Activated T-cell treated with anti-CD3 and anti-CD28 coated beads, Interleukin-2, amount 50 U/mL, for 72 hours (primary cell): Measurements from ENCODE around the gene KDM3A. TPM values are rescaled to one million over a fixed set of nuclear protein-coding genes. Genes with fewer than 3 reads are reported as not detected.

Source experiments
- ATAC-seq, 2 donors: fragments of 150-1000 bp; cut with Tn5 transposase; replicated peaks in 1 of 2; 2 replicates each; pipeline ENCODE4 v1.10.0; 2021; ENCODE audit warnings: moderate library complexity in 2 of 2, mild to moderate bottlenecking in 1 of 2
- DNase-seq, 2 donors: peaks; one replicate each; pipeline ENCODE4 v3.0.0; 2021 to 2022; ENCODE audit warnings: mixed read lengths in 1 of 2
- H3K27ac Mint-ChIP-seq: one replicate; pipeline ENCODE4 v1.8.0; 2022; ENCODE audit warnings: mild to moderate bottlenecking, moderate library complexity, mixed read lengths
- H3K27me3 Mint-ChIP-seq: one replicate; pipeline ENCODE4 v1.8.0; 2022; ENCODE audit warnings: low read depth, mixed read lengths
- H3K36me3 Mint-ChIP-seq, 2 donors: one replicate each; pipeline ENCODE4 v1.8.0; 2022; ENCODE audit warnings: mixed read lengths in 2 of 2, mild to moderate bottlenecking in 1 of 2; ENCODE audit not compliant: insufficient read depth in 2 of 2
- H3K4me1 Mint-ChIP-seq: one replicate; pipeline ENCODE4 v1.8.0; 2022; ENCODE audit warnings: low read depth, mixed read lengths
- H3K4me3 Mint-ChIP-seq, 2 donors: one replicate each; pipeline ENCODE4 v1.8.0; 2022; ENCODE audit warnings: mild to moderate bottlenecking in 2 of 2, mixed read lengths in 2 of 2, moderate library complexity in 2 of 2
- H3K9me3 Mint-ChIP-seq, 2 donors: one replicate each; pipeline ENCODE4 v1.8.0; 2022; ENCODE audit warnings: mixed read lengths in 2 of 2
- total RNA-seq, 2 donors: library from RNA; stranded (reverse); gene quantifications; one replicate each; pipeline ENCODE4 v1.2.3, GENCODE V29; 2022

Gene KDM3A
- total RNA-seq, 2 donors from 2014 or later, result 61.2 to 66.8 TPM

DNA sequence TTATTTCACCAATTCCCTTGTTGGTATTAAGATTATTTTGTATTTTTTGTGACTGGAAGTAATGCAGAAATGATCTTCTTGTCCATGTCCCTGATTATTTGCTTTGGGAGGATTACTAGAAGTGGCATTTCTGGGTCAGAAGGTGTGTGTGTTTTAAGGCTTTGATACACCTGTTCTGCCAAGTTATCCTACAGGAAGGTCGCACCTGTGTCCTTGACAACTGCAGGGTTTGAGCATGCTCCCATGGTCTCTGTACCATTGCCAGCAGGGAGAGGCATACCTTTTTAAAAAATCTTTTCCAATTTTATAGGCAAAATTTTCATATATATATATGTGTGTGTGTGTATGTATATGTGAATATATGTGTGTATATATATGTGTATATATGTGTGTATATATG lies 29.7 kb downstream of the KDM3A start:
- H3K4me3 Mint-ChIP-seq, result no peak overlapping the region
- DNase-seq (no peak), ATAC-seq (no peak)
- H3K36me3 Mint-ChIP-seq, result peaks cover 7 to 32% of the 10 kb centered on the region in 2 donors
- H3K27ac Mint-ChIP-seq, result no peak overlapping the region
- H3K4me1 Mint-ChIP-seq, result peaks cover 40% of the 10 kb centered on the region
- no peaks in the 10 kb centered on the region for H3K9me3 Mint-ChIP-seq
- H3K27me3 Mint-ChIP-seq, result no peaks in the 10 kb centered on the region

DNA sequence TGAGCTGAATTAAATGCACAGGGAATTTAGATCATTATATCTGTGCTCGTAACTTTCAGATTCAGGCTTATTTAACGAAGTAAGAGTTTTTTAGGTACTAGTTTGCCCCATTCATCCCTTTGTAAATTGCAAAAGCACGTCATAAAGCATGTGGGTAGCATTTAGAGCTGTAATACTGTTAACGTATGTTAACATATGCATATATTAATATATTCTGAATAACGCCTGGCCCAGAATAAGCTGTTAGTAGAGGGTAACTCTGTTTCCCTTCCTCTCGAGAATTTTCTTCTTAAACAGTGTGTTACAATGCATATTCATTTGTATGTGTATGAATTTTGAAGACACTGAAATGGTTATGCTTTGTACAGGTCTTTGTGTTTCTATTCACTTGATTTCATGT lies 30.5 kb downstream of the KDM3A start:
- H3K4me1 Mint-ChIP-seq, result peaks cover 45% of the 10 kb centered on the region
- H3K36me3 Mint-ChIP-seq, result peaks cover 5 to 33% of the 10 kb centered on the region in 2 donors
- no peak overlapping the region for H3K27ac Mint-ChIP-seq
- no peaks in the 10 kb centered on the region for H3K27me3 Mint-ChIP-seq
- DNase-seq (no peak), ATAC-seq (no peak)
- H3K4me3 Mint-ChIP-seq, result no peak overlapping the region
- no peaks in the 10 kb centered on the region for H3K9me3 Mint-ChIP-seq

DNA sequence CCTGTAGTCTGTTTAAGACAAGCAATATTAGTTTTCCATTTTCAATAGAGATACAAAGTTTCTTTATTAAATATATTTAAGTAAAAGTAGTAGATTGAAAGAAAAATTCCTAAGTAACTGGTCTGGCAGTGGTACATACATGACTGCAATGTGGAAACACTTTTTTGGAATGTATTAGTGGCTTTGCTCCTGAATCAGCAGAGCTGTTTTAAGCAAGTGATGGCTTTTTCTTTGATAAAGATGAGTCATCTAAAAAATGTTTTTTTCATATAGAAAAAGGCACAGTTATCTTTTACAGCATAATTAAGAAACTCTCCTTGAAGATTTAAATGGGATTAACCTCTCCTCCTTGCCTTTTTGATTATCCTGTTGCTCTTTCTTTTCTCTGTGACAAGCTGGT lies 34.9 kb downstream of the KDM3A start:
- H3K27me3 Mint-ChIP-seq, result no peaks in the 10 kb centered on the region

DNA sequence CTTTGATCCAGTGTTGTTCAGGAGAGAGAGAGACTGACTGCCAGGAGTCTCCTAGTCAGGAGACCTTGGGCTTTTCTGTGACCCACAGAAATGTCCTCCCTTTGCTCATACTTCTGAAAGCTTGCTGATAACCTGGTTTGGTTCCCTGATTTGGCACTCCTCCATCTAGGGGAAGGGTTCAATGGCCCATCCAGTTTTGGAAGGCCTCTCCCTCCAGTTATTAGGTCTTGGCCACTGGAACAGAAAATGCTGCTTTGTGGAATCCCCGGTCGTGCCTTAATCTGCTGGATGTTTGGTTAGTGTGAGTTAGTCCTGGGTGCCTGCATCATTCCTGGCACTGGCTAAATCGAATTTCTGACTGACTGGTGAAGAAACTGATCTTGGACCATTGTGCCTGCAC lies 35.7 kb downstream of the KDM3A start:
- ATAC-seq, result no peak
- H3K4me3 Mint-ChIP-seq, result no peak overlapping the region
- no peaks in the 10 kb centered on the region for H3K9me3 Mint-ChIP-seq
- H3K4me1 Mint-ChIP-seq, result peaks cover 22% of the 10 kb centered on the region
- DNase-seq, result no peak
- H3K27ac Mint-ChIP-seq, result no peak overlapping the region
- no peaks in the 10 kb centered on the region for H3K27me3 Mint-ChIP-seq
- peaks cover 11 to 48% of the 10 kb centered on the region in 2 donors for H3K36me3 Mint-ChIP-seq

More for the DNA sequence above, 34.9 kb downstream of the KDM3A start:
- no peak overlapping the region for H3K4me3 Mint-ChIP-seq
- peaks cover 20% of the 10 kb centered on the region for H3K4me1 Mint-ChIP-seq
- DNase-seq (no peak), ATAC-seq (no peak)
- H3K36me3 Mint-ChIP-seq, result peaks cover 10 to 48% of the 10 kb centered on the region in 2 donors
- no peak overlapping the region for H3K27ac Mint-ChIP-seq
- no peaks in the 10 kb centered on the region for H3K9me3 Mint-ChIP-seq

DNA sequence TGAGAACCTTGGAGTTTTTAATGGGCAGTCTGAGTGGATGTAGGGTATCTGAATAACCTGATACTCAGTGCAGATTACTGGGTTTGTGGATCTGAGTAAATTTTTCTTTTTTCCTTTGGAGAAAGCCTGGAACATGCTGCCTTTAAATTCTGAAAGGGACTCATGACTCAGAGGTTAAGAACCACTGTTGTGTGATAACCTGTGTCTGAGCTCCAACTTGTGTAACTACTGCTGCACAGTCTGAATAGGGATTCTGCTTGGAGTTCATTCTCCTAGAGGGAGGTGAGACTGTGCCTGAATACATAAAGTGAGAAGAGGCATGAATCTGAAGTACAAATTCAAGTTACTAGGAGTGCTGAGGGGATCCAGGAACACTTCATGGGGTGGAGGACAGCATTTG lies 36.2 kb downstream of the KDM3A start:
- no peak overlapping the region for H3K27ac Mint-ChIP-seq
- no peaks in the 10 kb centered on the region for H3K9me3 Mint-ChIP-seq
- H3K4me3 Mint-ChIP-seq, result no peak overlapping the region
- peaks cover 15 to 50% of the 10 kb centered on the region in 2 donors for H3K36me3 Mint-ChIP-seq
- ATAC-seq, result no peak
- peaks cover 23% of the 10 kb centered on the region for H3K4me1 Mint-ChIP-seq
- H3K27me3 Mint-ChIP-seq, result no peaks in the 10 kb centered on the region
- no peak for DNase-seq

DNA sequence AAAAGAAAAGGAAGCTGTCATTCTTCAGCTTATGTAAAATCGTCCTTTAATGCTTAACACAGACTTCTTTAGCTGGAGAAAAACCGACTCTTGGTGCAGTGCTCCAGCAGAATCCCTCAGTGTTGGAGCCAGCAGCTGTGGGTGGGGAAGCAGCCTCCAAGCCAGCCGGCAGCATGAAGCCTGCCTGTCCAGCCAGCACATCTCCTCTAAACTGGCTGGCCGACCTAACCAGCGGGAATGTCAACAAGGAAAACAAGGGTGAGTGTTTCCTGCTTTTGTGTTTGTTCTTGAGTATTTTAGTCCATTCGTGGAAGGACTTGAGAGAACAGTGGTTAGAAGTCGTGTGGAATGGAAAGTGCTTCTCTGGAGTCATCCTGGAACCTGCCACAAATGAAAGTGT lies 38.9 kb downstream of the KDM3A start:
- no peak overlapping the region for H3K4me3 Mint-ChIP-seq
- ATAC-seq, result no peak
- H3K9me3 Mint-ChIP-seq, result no peaks in the 10 kb centered on the region
- no peak for DNase-seq
- no peaks in the 10 kb centered on the region for H3K27me3 Mint-ChIP-seq
- H3K27ac Mint-ChIP-seq, result no peak overlapping the region
- peaks cover 32 to 60% of the 10 kb centered on the region in 2 donors for H3K36me3 Mint-ChIP-seq
- H3K4me1 Mint-ChIP-seq, result peaks cover 39% of the 10 kb centered on the region

DNA sequence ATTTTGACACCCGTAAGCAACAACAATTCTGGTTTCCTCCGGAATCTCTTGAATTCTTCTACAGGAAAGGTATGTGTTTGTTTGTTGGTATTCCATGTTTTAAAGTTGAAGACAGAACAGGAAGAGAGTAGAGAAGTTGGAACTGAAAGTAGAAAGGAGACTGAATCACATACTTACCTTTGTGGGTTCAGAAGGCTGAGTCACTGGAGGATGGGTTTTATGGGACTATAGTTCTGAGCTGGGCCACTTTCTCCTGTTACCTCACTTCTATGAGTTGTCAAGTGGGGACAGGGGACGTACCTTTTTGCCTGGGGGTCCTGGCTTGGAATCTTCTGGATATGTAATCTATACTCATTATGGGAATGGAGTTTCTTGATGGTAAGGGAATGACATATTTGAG lies 40.9 kb downstream of the KDM3A start:
- H3K27me3 Mint-ChIP-seq, result no peaks in the 10 kb centered on the region
- peaks cover 35 to 64% of the 10 kb centered on the region in 2 donors for H3K36me3 Mint-ChIP-seq
- no peaks in the 10 kb centered on the region for H3K9me3 Mint-ChIP-seq
- DNase-seq, result peak; percentile 35 to 39
- H3K4me1 Mint-ChIP-seq, result peaks cover 47% of the 10 kb centered on the region
- ATAC-seq, result peak; percentile 95 to 97
- no peak overlapping the region for H3K27ac Mint-ChIP-seq
- no peak overlapping the region for H3K4me3 Mint-ChIP-seq

DNA sequence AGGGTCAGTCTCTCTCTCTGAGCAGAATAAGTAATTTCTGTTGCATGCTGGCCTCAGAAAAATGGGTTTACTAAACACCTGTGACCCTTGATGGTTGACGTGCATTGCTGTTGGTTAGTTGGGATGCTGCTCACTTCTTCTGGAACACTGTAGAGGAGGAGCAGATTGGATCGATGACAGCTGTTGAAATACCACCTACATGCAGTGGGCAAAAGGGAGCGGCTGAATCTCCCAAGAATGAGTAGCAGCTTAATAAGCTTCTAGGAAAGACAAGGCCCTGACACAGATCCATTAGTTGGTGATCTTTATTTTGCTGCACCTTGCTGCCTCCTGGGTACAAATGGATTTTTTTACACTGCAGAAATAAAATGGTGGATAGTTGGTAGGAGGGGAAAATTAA lies 43.2 kb downstream of the KDM3A start:
- H3K4me1 Mint-ChIP-seq, result peaks cover 42% of the 10 kb centered on the region
- H3K4me3 Mint-ChIP-seq, result no peak overlapping the region
- H3K9me3 Mint-ChIP-seq, result no peaks in the 10 kb centered on the region
- H3K36me3 Mint-ChIP-seq, result peaks cover 34 to 61% of the 10 kb centered on the region in 2 donors
- H3K27ac Mint-ChIP-seq, result peak overlapping the region; percentile 42
- no peaks in the 10 kb centered on the region for H3K27me3 Mint-ChIP-seq
- ATAC-seq, result no peak
- no peak for DNase-seq

DNA sequence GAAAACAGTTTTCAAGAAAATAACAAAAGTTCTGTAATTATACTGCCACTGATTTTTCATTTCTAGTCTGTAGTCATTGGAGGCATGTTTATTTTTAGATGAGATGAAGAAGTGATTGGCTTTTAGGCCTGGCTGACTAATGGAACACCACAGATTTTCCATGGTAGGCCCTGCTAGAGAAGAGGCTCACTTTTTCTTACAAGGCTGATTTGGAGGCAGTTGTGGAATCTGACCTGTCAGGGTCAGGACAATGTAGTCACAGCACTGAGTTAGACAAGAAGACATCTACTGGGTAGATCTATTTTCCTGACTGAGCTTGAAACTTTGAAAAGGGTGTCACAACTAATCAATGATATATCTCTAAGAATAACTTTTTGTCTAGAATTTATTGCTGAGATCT lies 43.9 kb downstream of the KDM3A start:
- ATAC-seq (peak in 1 of 2 donors; percentile 40), DNase-seq (no peak)
- H3K36me3 Mint-ChIP-seq, result peaks cover 32 to 59% of the 10 kb centered on the region in 2 donors
- H3K4me1 Mint-ChIP-seq, result peaks cover 42% of the 10 kb centered on the region
- peak overlapping the region in 1 of 2 donors; percentile 11 for H3K4me3 Mint-ChIP-seq
- H3K27me3 Mint-ChIP-seq, result no peaks in the 10 kb centered on the region
- peak overlapping the region; percentile 40 for H3K27ac Mint-ChIP-seq
- H3K9me3 Mint-ChIP-seq, result no peaks in the 10 kb centered on the region

DNA sequence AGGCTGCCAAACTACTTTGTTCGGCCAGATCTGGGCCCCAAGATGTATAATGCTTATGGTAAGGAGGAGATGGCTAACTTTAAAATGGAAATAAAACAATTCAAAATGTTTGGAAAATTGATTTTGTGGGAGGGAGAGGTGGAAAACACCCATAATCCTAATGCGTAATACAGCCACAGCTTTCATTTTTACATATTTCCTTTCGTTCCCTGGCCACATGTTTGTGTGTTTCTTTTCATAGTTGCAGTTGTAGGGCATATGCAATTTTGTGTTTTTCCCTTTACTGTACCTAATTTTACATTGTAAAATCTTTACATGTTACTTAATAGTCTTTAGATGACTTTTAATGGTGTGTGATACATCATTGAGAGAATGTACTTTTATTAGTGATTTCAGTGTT lies 44.6 kb downstream of the KDM3A start:
- ATAC-seq (no peak), DNase-seq (no peak)
- H3K27ac Mint-ChIP-seq, result peak overlapping the region; percentile 40
- no peak overlapping the region for H3K4me3 Mint-ChIP-seq
- H3K4me1 Mint-ChIP-seq, result peaks cover 42% of the 10 kb centered on the region
- H3K9me3 Mint-ChIP-seq, result no peaks in the 10 kb centered on the region
- peaks cover 33 to 52% of the 10 kb centered on the region in 2 donors for H3K36me3 Mint-ChIP-seq
- no peaks in the 10 kb centered on the region for H3K27me3 Mint-ChIP-seq

DNA sequence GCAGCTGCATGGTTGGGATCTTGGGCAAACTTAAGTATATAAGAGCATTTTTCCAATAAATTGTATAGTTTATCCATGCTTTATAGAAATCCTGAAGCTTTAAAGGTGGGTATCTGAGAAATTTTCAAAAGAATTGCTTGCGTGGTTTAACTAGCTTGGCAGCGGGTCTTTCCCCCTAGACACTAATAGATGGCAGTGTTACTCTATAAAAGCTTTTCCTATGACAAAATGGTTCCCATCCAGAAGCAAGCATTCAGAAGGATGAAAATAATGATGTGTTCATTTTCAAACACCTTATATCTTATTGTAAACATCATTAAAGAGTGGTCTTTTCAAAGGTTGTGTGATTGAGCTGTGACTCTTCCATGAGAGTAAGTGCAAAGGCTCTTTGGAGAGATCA lies 45.9 kb downstream of the KDM3A start:
- no peak for ATAC-seq
- Mint-ChIP-seq H3K27me3 (no peaks in the 10 kb centered on the region), H3K36me3 (peaks cover 30 to 53% of the 10 kb centered on the region in 2 donors), H3K9me3 (no peaks in the 10 kb centered on the region), H3K27ac (no peak overlapping the region), H3K4me3 (no peak overlapping the region), H3K4me1 (peaks cover 34% of the 10 kb centered on the region)
- DNase-seq, result no peak

DNA sequence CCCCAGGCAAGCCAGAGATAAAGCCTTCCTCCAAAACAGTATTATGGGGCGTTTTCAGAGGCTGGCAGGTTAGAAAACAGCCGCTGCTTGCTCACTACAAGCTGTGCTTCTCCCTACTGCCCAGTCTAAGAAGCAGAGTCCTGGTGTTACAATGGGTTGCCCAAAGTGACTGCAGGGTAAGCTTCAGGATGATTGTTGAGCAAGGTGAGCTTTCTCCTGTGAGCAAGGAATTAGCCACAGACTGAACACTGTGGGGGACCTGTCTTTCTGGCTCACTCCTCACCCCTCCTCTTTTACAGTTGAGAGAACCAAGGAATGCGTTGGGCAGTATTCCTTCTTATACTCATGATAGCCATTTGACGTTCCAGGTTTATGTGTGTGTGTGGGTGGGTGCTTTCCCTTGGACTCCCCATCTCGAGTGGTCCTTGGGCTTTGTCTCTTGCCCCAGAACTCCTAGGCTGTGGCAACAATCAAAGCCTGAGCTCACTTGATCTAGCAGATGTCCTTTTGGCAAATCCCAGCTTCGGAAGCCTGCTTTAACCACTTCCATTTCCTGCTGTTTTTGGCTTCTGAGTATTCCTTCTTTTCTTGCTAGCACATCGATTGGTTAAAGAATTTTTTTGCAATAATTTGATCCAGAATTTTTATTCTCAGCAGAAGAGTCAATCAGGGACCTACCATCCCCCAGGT lies 47.5 kb downstream of the KDM3A start:
- Mint-ChIP-seq H3K36me3 (peaks cover 25 to 46% of the 10 kb centered on the region in 2 donors), H3K27me3 (no peaks in the 10 kb centered on the region), H3K4me3 (no peak overlapping the region), H3K9me3 (no peaks in the 10 kb centered on the region), H3K4me1 (peaks cover 25% of the 10 kb centered on the region), H3K27ac (no peak overlapping the region)
- DNase-seq (no peak), ATAC-seq (no peak)

DNA sequence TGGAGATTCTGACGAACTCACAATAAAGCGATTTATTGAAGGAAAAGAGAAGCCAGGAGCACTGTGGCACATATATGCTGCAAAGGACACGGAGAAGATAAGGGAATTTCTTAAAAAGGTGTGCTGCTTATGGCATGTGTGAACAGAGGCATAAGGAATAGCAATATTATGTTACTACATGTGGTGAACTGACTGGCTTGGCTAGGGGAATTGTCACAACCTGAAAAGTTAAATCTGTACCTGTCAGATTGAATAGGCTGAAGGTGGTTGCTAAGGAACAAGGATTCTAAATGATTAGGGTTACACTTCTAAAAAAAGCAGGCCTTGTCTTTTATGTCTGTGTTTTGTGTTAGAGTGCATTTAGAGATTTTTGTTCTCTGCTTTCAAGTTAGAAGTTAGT lies 48.4 kb downstream of the KDM3A start:
- no peaks in the 10 kb centered on the region for H3K9me3 Mint-ChIP-seq
- H3K4me1 Mint-ChIP-seq, result peaks cover 21% of the 10 kb centered on the region

DNA sequence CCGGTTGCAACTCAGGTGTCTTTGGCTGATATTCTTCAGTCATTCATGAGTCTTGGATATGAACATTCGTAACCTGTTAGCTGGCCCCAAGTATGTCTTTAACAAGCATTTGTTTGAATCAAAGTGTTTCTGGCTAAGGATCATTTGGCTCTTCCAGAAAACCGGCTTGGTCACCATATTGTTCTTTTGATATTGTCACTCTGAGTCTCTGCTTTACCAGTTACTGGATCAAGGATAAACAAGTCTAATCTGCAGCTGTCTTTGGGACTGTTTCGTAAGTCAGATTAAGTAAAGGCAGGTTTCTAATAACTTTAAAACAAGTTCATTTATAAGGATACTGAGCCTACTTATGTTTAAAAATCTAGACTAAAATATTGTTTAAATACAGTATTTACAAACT lies 49.1 kb downstream of the KDM3A start:
- no peaks in the 10 kb centered on the region for H3K27me3 Mint-ChIP-seq
- no peaks in the 10 kb centered on the region for H3K9me3 Mint-ChIP-seq
- no peak overlapping the region for H3K27ac Mint-ChIP-seq
- peaks cover 17 to 36% of the 10 kb centered on the region in 2 donors for H3K36me3 Mint-ChIP-seq
- ATAC-seq (no peak), DNase-seq (no peak)
- H3K4me1 Mint-ChIP-seq, result peaks cover 14% of the 10 kb centered on the region
- H3K4me3 Mint-ChIP-seq, result no peak overlapping the region

More for the DNA sequence above, 48.4 kb downstream of the KDM3A start:
- ATAC-seq (no peak), DNase-seq (no peak)
- H3K4me3 Mint-ChIP-seq, result no peak overlapping the region
- H3K36me3 Mint-ChIP-seq, result peaks cover 20 to 41% of the 10 kb centered on the region in 2 donors
- H3K27me3 Mint-ChIP-seq, result no peaks in the 10 kb centered on the region
- H3K27ac Mint-ChIP-seq, result no peak overlapping the region
